Dendritic cell treated with granulocyte-macrophage colony-stimulating factor and Interleukin-4, amounts not matched to agents 40 ng/mL and 50 ng/mL, for 4 days (primary cell): ENCODE results near the gene CSGALNACT2.

Experiments
- H3K27ac Mint-ChIP-seq: one replicate; pipeline ENCODE4 v1.8.0; 2022; ENCODE audit warnings: mild to moderate bottlenecking, mixed read lengths
- H3K27me3 Mint-ChIP-seq: one replicate; pipeline ENCODE4 v1.8.0; 2022; ENCODE audit warnings: mild to moderate bottlenecking, mixed read lengths
- H3K36me3 Mint-ChIP-seq: one replicate; pipeline ENCODE4 v1.8.0; 2022; ENCODE audit warnings: low read depth, mixed read lengths
- H3K4me1 Mint-ChIP-seq: one replicate; pipeline ENCODE4 v1.8.0; 2022; ENCODE audit warnings: low read depth, mixed read lengths
- H3K4me3 Mint-ChIP-seq: one replicate; pipeline ENCODE4 v1.8.0; 2022; ENCODE audit warnings: mild to moderate bottlenecking, moderate library complexity, mixed read lengths
- H3K9me3 Mint-ChIP-seq: one replicate; pipeline ENCODE4 v1.8.0; 2022; ENCODE audit warnings: mixed read lengths
- intact Hi-C: fragments of 100-400 bp; cut with micrococcal nuclease; formaldehyde crosslinking; loops from one replicate; pipeline ENCODE4 v1.15.0; 2022

The CSGALNACT2 gene

DNA sequence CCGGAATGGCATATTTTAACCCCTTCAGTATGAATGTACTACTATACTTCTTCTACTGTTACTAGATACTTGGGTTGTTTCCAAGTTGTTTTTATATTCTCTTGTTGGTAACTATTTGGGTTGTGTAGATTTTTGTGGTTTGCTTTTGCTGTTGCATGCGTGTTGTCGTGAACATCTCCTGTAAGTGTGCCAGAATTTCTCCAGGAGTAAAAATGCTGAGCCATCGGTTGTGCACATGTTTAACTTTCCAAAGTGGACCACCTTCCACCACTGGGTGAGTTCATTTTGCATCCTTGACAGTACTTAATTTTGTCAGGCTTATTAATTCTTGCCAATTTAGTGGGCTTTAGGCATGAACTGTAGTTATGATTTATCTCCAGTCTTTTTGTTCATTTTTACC lies 47.9 kb downstream of the CSGALNACT2 start:
- intact Hi-C loops = no loop called here
- H3K36me3 Mint-ChIP-seq = peaks cover 83% of the 10 kb centered on the region
- no peak overlapping the region for H3K4me3 Mint-ChIP-seq
- H3K4me1 Mint-ChIP-seq = no peaks in the 10 kb centered on the region
- H3K9me3 Mint-ChIP-seq = no peaks in the 10 kb centered on the region
- H3K27ac Mint-ChIP-seq = no peak overlapping the region
- no peaks in the 10 kb centered on the region for H3K27me3 Mint-ChIP-seq

DNA sequence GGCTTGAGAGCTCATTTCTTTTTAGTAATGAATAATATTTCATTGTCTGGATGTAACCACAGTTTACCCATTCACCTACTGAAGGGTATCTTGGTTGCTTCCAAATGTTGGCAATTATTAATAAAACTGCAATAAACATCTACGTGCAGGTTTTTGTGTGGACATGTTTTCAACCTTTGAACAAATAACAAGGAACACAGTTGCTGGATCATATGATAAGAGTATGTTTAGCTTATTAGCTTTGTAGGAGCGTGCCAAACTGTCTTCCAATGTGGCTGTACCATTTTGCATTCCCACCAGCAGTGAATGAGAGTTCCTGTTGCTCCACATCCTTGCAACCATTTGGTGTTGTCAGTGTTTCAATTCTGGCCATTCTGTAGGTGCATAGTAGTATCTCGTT lies 49.0 kb downstream of the CSGALNACT2 start:
- H3K36me3 Mint-ChIP-seq = peaks cover 83% of the 10 kb centered on the region
- intact Hi-C loops = no loop called here
- H3K4me3 Mint-ChIP-seq = no peak overlapping the region
- no peaks in the 10 kb centered on the region for H3K4me1 Mint-ChIP-seq
- no peaks in the 10 kb centered on the region for H3K27me3 Mint-ChIP-seq
- H3K9me3 Mint-ChIP-seq = no peaks in the 10 kb centered on the region
- no peak overlapping the region for H3K27ac Mint-ChIP-seq

DNA sequence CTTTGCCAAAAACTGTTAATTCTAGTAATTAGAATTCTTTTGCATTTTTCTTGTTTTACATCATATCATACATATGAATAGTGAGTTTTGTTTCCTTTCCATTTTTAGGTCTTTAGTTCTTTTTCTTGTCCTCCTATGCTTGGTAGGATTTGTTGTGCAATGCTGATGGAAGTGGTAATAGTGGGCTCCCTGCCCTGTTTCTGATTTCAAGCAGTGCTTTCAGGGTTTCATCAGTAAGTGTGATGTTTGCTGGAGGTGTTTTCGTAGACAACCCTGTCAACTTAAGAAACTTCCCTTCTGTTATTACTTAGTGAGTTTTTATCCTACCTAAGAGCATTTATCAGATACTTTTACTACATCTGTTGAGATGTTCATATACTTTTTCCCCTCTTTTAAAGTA lies 50.5 kb downstream of the CSGALNACT2 start:
- Mint-ChIP-seq H3K27me3 (no peaks in the 10 kb centered on the region), H3K4me1 (no peaks in the 10 kb centered on the region), H3K27ac (no peak overlapping the region), H3K4me3 (no peak overlapping the region), H3K36me3 (peaks cover 83% of the 10 kb centered on the region), H3K9me3 (no peaks in the 10 kb centered on the region)
- intact Hi-C loops = no loop called here

DNA sequence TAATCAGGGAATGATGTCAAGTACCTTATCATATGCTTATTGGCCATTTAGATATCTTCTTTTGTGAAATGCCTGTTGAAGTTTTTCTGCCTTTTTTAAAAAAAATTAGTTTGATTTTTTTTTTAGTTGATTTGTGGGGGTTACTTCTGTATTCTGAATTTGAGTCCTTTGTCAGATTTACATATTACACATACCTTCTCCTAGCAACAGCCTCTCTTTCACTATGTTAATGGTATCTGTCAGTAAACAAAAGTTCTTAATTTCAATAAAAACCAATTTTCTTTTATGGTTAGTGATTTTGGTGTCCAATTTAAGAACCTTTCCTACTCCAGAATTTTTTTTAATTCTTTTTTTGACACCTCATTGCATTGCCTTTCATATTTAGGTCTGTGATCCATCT lies 52.0 kb downstream of the CSGALNACT2 start:
- no peak overlapping the region for H3K27ac Mint-ChIP-seq
- no peaks in the 10 kb centered on the region for H3K4me1 Mint-ChIP-seq

DNA sequence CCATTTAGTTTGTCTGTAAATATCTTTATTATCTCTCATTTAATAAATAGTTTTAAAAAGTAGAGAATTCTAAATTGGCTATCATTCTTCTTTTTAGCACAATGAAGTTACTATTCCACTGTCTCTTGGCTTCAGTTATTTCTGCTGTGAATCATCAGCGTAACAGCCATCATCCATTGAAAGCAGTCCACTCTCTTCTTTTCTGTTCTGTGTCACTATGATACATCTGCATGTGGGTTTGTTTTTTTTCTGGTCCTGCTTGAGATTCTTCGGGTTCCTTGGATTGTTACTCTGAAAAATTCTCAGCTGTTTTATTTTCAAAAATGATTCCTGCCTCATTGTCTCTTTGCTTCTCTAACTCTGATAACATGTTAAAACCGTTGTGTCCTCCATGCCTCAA lies 52.5 kb downstream of the CSGALNACT2 start:
- H3K4me3 Mint-ChIP-seq = no peak overlapping the region
- peaks cover 73% of the 10 kb centered on the region for H3K36me3 Mint-ChIP-seq
- H3K27ac Mint-ChIP-seq = no peak overlapping the region
- H3K9me3 Mint-ChIP-seq = no peaks in the 10 kb centered on the region
- intact Hi-C loops = no loop called here
- no peaks in the 10 kb centered on the region for H3K27me3 Mint-ChIP-seq
- no peaks in the 10 kb centered on the region for H3K4me1 Mint-ChIP-seq

More for the DNA sequence above, 52.0 kb downstream of the CSGALNACT2 start:
- Mint-ChIP-seq H3K36me3 (peaks cover 73% of the 10 kb centered on the region), H3K27me3 (no peaks in the 10 kb centered on the region), H3K9me3 (no peaks in the 10 kb centered on the region), H3K4me3 (no peak overlapping the region)
- intact Hi-C loops = no loop called here

DNA sequence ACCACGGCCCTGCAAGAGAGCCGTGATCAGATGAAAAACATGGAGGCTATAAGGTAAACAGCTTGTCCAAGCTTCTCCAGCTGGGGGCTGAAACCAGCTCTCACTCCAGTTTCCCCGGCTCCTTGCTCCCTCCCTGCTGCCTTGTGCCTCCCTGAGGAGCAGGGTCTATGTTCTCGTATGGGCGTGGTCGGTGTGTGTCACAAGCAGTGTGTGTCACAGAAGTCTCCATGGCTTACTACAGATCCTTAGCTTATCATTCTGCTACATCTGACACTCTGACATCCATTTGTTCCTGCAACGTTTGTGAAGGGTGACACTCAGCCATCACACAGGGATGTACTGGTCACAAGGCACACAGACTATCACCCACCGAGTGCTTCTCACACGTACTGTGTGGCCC lies 54.6 kb downstream of the CSGALNACT2 start:
- Mint-ChIP-seq H3K27ac (no peak overlapping the region), H3K4me3 (no peak overlapping the region), H3K4me1 (no peaks in the 10 kb centered on the region), H3K27me3 (no peaks in the 10 kb centered on the region), H3K9me3 (no peaks in the 10 kb centered on the region), H3K36me3 (peaks cover 52% of the 10 kb centered on the region)
- intact Hi-C loops = no loop called here

DNA sequence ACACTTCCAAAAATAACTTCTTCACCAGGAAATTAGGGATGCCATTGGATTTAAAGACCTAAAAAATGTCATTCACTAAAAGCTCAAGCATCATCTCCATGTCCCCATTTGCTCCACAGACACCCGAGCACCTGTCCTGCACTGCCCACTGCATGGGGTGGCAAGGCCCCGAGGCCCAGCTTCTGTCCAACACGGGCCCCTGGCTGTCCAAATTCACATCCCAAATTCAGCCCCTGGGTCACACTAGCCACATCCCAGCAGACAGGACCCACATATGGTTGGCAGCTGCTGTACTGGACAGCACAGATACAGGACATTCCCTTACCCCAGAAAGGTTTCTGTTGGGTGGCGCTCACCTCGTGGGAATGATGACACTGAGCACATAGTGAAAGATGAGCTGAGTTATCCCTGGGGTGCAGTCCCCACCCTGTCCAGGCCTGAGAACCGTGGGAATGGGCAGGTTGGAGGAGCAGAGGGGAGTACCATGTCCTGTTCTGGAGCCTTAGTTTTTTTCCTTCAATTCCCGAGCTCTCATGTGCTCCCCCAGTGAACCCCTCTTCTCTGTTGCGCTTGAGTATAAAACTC lies 55.3 kb downstream of the CSGALNACT2 start:
- intact Hi-C loops = no loop called here
- H3K4me3 Mint-ChIP-seq = no peak overlapping the region
- H3K27me3 Mint-ChIP-seq = no peaks in the 10 kb centered on the region
- peaks cover 45% of the 10 kb centered on the region for H3K36me3 Mint-ChIP-seq
- H3K27ac Mint-ChIP-seq = peak overlapping the region; percentile 2
- no peaks in the 10 kb centered on the region for H3K4me1 Mint-ChIP-seq
- no peaks in the 10 kb centered on the region for H3K9me3 Mint-ChIP-seq

DNA sequence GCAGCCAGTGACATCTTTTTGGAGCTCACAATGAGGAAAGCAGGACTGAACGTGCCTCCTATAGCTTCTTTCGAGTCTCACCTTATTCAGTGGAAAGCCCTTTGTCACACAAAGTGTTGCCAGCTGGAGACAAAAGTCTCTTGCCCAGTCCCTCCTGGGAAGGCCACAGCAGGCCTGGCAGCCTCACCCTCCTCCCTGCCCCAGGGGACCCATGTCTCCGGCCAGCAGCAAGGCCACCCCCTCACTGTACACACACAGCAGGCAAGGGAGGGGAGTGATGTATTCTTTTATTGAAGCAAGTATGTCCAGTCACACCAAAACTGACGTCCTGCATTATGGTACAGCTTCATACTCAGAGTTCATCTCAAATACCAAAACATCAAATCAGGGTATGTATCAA lies 56.0 kb downstream of the CSGALNACT2 start:
- Mint-ChIP-seq H3K27ac (peak overlapping the region; percentile 2), H3K27me3 (no peaks in the 10 kb centered on the region), H3K4me3 (no peak overlapping the region), H3K36me3 (peaks cover 38% of the 10 kb centered on the region), H3K9me3 (no peaks in the 10 kb centered on the region), H3K4me1 (no peaks in the 10 kb centered on the region)
- intact Hi-C loops = no loop called here

DNA sequence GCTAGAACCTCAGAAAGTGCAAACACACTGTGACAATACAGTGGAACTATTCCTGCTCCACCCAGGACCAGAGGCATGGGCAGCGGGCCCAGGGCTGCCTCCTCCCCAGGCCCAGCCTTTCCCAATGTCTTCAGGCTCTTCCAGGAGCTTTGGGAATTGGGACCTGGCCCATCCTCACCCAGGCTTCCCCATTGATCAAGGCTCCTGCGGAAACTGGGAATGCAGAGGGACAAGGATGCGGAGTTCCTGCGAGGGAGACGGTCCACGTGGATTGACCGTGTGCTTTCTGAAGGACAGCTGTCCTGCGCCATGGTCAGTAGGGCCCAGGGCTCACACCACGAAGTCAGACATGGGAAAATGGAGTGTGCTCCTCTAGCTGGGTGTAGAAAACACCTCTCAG lies 56.6 kb downstream of the CSGALNACT2 start:
- no peak overlapping the region for H3K4me3 Mint-ChIP-seq
- H3K9me3 Mint-ChIP-seq = no peaks in the 10 kb centered on the region
- no peak overlapping the region for H3K27ac Mint-ChIP-seq
- intact Hi-C loops = no loop called here
- H3K27me3 Mint-ChIP-seq = no peaks in the 10 kb centered on the region
- H3K36me3 Mint-ChIP-seq = peaks cover 38% of the 10 kb centered on the region
- H3K4me1 Mint-ChIP-seq = no peaks in the 10 kb centered on the region

DNA sequence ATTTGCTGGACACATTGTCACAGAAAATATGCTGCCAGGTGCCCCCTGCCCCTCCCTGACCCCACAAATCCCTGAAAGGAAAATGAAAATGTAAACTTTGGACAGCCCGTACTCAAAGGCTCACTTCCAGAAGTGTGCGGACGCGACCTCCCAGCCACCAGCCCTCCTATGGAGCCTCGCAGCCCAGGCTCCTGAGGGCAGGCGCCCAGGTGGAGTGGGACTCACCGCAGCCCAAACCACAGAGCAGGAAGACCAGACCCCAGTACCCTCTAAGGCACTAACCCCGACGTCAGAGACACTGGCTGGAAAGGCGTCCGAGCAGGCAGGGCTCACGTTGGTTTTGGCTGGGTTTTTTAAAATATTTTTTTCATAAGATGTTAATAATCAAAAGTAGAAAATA lies 57.3 kb downstream of the CSGALNACT2 start:
- H3K36me3 Mint-ChIP-seq = peaks cover 41% of the 10 kb centered on the region
- H3K4me3 Mint-ChIP-seq = no peak overlapping the region
- intact Hi-C loops = no loop called here
- no peaks in the 10 kb centered on the region for H3K4me1 Mint-ChIP-seq
- H3K27ac Mint-ChIP-seq = no peak overlapping the region
- no peaks in the 10 kb centered on the region for H3K9me3 Mint-ChIP-seq
- H3K27me3 Mint-ChIP-seq = no peaks in the 10 kb centered on the region

DNA sequence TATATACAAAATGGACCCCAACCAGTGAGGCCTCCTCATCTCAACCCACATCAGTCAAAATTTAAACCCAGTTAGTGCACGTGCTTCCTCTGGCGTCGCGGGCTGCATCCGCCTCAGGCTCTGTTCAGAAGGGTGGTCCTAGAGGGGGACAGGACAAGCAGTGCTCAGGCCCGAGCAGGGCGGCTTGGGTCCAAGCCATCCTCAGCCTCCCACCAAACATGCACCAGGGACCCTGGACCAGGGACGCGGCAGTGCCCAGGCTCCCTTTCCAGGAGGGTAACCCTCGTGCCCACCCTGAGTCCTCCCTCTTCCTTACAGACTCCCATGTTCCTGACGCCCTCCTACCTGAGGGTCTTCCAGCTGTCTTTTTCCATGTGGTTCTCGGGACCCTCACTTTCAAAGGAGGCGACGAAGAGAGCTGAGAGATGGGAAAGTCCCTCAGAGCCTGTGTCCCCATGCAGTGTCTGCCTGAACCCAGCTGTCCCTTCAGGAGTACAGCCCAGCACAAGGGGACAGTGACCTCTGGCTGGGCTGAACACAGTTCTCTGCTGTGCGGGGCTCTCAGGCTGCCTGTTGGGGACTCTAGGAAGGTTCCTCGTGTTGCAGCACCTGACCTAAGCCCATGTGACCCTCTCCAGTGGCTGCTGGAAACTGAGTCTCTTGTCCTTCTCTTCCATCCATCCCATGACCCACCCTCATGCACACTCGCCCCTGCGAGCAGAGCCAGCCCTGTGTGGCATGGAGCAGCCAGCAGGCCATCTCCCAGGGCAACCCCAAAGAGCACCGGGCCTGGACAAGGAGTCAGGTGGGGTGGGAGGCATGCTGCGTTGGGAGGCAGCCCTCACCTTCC lies 58.1 kb downstream of the CSGALNACT2 start:
- H3K27ac Mint-ChIP-seq = no peak overlapping the region
- no peaks in the 10 kb centered on the region for H3K27me3 Mint-ChIP-seq
- H3K36me3 Mint-ChIP-seq = peaks cover 33% of the 10 kb centered on the region
- intact Hi-C loops = no loop called here
- no peaks in the 10 kb centered on the region for H3K9me3 Mint-ChIP-seq
- H3K4me1 Mint-ChIP-seq = peaks cover 4% of the 10 kb centered on the region
- no peak overlapping the region for H3K4me3 Mint-ChIP-seq

DNA sequence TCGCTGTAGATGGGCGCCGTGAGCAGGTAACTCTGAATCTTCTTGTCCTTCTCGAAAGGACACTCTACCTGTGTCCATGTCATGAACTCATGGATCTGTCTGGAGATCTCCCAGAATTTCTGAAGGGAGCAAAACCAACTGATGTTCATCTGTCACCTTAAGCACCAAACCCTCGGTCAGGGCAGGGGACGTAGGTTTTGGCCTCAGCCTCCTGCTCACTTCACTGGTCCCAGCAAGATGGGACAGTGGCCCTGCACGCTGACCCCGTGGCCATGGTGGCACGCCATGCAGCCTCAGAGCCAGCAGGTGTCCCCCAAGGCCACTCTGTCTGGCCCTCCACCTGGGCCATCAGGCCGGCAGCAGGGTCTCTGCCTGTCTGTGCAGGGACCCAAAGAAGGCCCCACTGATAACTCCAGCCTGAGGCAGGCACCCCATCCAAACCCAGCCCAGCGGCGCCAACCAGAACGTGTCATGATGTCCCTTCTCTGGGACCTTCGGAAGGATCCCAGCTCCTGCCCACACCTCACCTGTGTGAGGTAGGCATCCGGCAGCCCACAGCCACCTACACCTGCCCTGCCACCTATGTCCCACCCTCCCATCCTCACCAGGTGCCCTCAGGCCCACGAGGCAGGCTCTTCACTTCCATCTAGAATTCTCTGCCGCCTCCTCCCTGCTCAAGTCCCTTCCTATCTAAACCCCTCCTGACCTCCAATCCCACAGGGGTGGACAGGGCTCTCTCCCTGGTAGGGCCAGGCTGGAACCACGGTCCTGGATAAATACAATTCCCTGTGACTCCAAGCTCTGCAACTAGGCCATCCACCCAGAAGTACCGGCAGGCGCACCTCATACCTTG lies 59.0 kb downstream of the CSGALNACT2 start:
- Mint-ChIP-seq H3K4me1 (peaks cover 13% of the 10 kb centered on the region), H3K9me3 (no peaks in the 10 kb centered on the region), H3K4me3 (no peak overlapping the region)

DNA sequence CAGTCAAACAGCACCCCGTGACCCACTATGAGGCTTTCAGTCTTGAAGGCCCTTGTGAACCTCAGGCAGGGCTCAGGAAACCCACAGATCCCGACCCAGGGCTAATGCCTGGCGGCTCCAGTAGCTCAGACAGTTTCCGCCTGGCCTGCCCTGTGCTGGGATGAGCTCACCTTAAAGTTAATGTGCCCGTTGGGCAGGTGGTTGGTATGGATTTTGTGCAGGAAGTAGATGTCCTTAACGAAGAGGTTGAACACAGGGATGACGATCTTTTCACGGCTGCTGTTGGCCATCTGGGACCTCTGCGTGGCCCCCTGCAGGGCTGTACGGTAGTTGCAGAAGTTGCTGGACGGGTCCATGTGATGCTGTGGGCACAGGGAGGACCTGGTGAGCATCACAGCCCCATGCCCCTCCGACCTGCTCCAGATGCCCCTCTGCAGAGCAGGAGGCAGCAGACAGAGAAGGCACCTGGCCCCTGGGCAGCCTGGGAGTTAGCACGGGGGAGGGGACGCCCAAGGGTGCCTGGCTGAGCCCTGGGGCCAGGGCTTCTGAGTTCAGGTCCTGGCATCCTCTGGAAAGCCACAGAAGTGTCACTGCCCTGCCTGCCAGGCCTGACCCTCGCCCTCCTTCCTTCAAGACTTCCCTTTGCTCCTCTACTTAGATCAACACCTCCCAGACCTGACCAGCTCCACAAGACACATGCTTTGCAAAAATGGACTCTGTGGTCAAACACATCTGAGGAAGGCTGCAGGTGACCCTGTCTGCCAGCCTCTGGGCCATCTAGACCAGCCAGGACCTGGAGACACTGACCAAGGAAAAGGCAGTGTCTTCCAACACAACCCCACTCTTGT lies 59.8 kb downstream of the CSGALNACT2 start:
- H3K9me3 Mint-ChIP-seq = no peaks in the 10 kb centered on the region
- no peak overlapping the region for H3K27ac Mint-ChIP-seq
- H3K36me3 Mint-ChIP-seq = peaks cover 16% of the 10 kb centered on the region
- intact Hi-C loops = no loop called here
- no peaks in the 10 kb centered on the region for H3K27me3 Mint-ChIP-seq
- peaks cover 16% of the 10 kb centered on the region for H3K4me1 Mint-ChIP-seq
- H3K4me3 Mint-ChIP-seq = no peak overlapping the region

More for the DNA sequence above, 59.0 kb downstream of the CSGALNACT2 start:
- peaks cover 24% of the 10 kb centered on the region for H3K36me3 Mint-ChIP-seq
- H3K27ac Mint-ChIP-seq = no peak overlapping the region
- intact Hi-C loops = no loop called here
- H3K27me3 Mint-ChIP-seq = no peaks in the 10 kb centered on the region
